GM21526 (cell line): Measurements from ENCODE around the gene SSC5D.
A peak's percentile ranks its signal among the peaks of the same experiment; 100 is the strongest.

Source experiments
- ATAC-seq: cut with Tn5 transposase; IDR thresholded peaks from one replicate; pipeline ENCODE4 v1.9.1; 2021; ENCODE audit warnings: moderate library complexity; ENCODE audit not compliant: unreplicated experiment, low FRiP score

The SSC5D gene

GRCh38 chr19:55472463-55472862 is 15.8 kb upstream of the SSC5D start:
- ATAC-seq = no peak

- no peak for ATAC-seq
Measured at GRCh38 chr19:55473225-55474012, 14.8 kb upstream of the SSC5D start.

- no peak for ATAC-seq
Measured at GRCh38 chr19:55474269-55475265, 13.7 kb upstream of the SSC5D start.

GRCh38 chr19:55476100-55476775 is 12.0 kb upstream of the SSC5D start, which contains the start of gene ZNF628:
Gene ZNF628, plus strand, starts transcription at chr19:55476617. Its CDS starts 3,294 bp downstream, at chr19:55479911.
- peak; percentile 78 for ATAC-seq

GRCh38 chr19:55477905-55478304 is 10.3 kb upstream of the SSC5D start:
- ATAC-seq = no peak

- no peak for ATAC-seq
Measured at GRCh38 chr19:55478364-55478763, 9.9 kb upstream of the SSC5D start.

GRCh38 chr19:55479045-55479444 is 9.2 kb upstream of the SSC5D start:
- no peak for ATAC-seq

- no peak for ATAC-seq
Measured at GRCh38 chr19:55479451-55480230, 8.6 kb upstream of the SSC5D start.

- ATAC-seq = no peak
Measured at GRCh38 chr19:55481148-55481793, 7.0 kb upstream of the SSC5D start.

GRCh38 chr19:55481794-55482155 is 6.5 kb upstream of the SSC5D start:
- no peak for ATAC-seq

- ATAC-seq = no peak
Measured at GRCh38 chr19:55482156-55482961, 5.9 kb upstream of the SSC5D start.

- ATAC-seq = no peak
Measured at GRCh38 chr19:55482967-55483705, 5.1 kb upstream of the SSC5D start.

- ATAC-seq = no peak
Measured at GRCh38 chr19:55483706-55484592, 4.3 kb upstream of the SSC5D start.

GRCh38 chr19:55484593-55485438 is 3.4 kb upstream of the SSC5D start, which contains the start of gene NAT14:
Gene NAT14, plus strand, starts transcription at chr19:55485188. Its CDS starts 521 bp downstream, at chr19:55485709.
- peak; percentile 50 for ATAC-seq

GRCh38 chr19:55485439-55486011 is 2.7 kb upstream of the SSC5D start:
- no peak for ATAC-seq
